Caki2 (cell line): Measurements from ENCODE around the gene CLPTM1L. TPM values are rescaled to one million over a fixed set of nuclear protein-coding genes. Genes with fewer than 3 reads are reported as not detected.
"Not testable (repeated sequence)": the region's sequence is repeated elsewhere in the genome, so short reads cannot be mapped to it uniquely, and the experiment has no call there.

Experiments
- DNase-seq: peaks from one replicate; pipeline ENCODE4 v3.0.0-alpha.2; 2015; ENCODE audit warnings: low read depth
- in situ Hi-C: cut with HindIII; loops from 2 replicates; pipeline ENCODE4 v1.10.0; 2016; ENCODE audit warnings: low sequenced_read_pairs, low pct_unique_long_range_greater_than_20kb, mixed read lengths
- total RNA-seq: library from RNA; depleted of rRNA; stranded (reverse); fragments of >200 nt; shearing (Covaris generic); gene quantifications from 2 replicates; pipeline ENCODE4 v1.2.3, GENCODE V29; 2014; ENCODE audit warnings: low replicate concordance; rRNA removed

The CLPTM1L gene
- total RNA-seq, 1 experiment from 2014 or later: 286 TPM

GRCh38 chr5:1275397-1276391 lies 69.2 kb downstream of the CLPTM1L start:
- DNase-seq, in situ Hi-C loops: not testable (repeated sequence)

GRCh38 chr5:1274471-1274870 lies 70.4 kb downstream of the CLPTM1L start:
- DNase-seq: no peak
- in situ Hi-C loops: no loop called here

GRCh38 chr5:1273745-1274144 lies 71.2 kb downstream of the CLPTM1L start:
- in situ Hi-C loops: no loop called here

GRCh38 chr5:1272201-1272600 lies 72.7 kb downstream of the CLPTM1L start:
- in situ Hi-C loops: no loop called here

More at GRCh38 chr5:1273745-1274144, 71.2 kb downstream of the CLPTM1L start:
- no peak for DNase-seq

GRCh38 chr5:1270933-1271914 lies 73.7 kb downstream of the CLPTM1L start:
- in situ Hi-C loops: no loop called here
- no peak for DNase-seq

More at GRCh38 chr5:1272201-1272600, 72.7 kb downstream of the CLPTM1L start:
- no peak for DNase-seq

- no peak for DNase-seq
- in situ Hi-C loops: no loop called here
These were observed 74.5 kb downstream of the CLPTM1L start for GRCh38 chr5:1270426-1270825.

GRCh38 chr5:1268666-1269065 lies 76.2 kb downstream of the CLPTM1L start:
- DNase-seq: no peak
- in situ Hi-C loops: no loop called here

GRCh38 chr5:1268056-1268455 lies 76.8 kb downstream of the CLPTM1L start:
- in situ Hi-C loops: no loop called here
- no peak for DNase-seq

Other genes starting within 250 kb of the CLPTM1L start
- 34.2 and 45.8 TPM in 2 replicates for gene SLC12A7, start 233.0 kb downstream of the CLPTM1L start, total RNA-seq
- not detected in 2 replicates for gene SLC6A19, start 143.5 kb downstream of the CLPTM1L start, total RNA-seq
- gene SLC6A18, start 119.7 kb downstream of the CLPTM1L start, total RNA-seq: not detected in 2 replicates
- 0.03 and 3.9 TPM in 2 replicates for gene TERT, start 50.0 kb downstream of the CLPTM1L start, total RNA-seq
- not detected in 2 replicates for gene SLC6A3, start 100.3 kb upstream of the CLPTM1L start, total RNA-seq
- gene LPCAT1, start 178.9 kb upstream of the CLPTM1L start, total RNA-seq: 68.0 and 109 TPM in 2 replicates